KOPT-K1 (cell line): ENCODE data around the gene FXYD2.

ENCODE experiments used
- H3K27ac ChIP-seq: fragments of 200-600 bp; sonication (generic); 2 replicates; pipeline ENCODE4 v1.5.1; 2016; ENCODE audit warnings: antibody characterized with exemption, mild to moderate bottlenecking, low read depth, low read length; ENCODE audit not compliant: poor library complexity, severe bottlenecking
- H3K36me3 ChIP-seq: fragments of 200-600 bp; sonication (generic); 2 replicates; pipeline ENCODE4 v1.5.1; 2017; ENCODE audit warnings: antibody characterized with exemption, mild to moderate bottlenecking, low read length, moderate library complexity; ENCODE audit not compliant: insufficient read depth
- H3K9me3 ChIP-seq: fragments of 200-600 bp; sonication (generic); 2 replicates; pipeline ENCODE4 v1.5.1; 2017; ENCODE audit warnings: antibody characterized with exemption, low read length, mild to moderate bottlenecking; ENCODE audit not compliant: insufficient read depth, poor library complexity, severe bottlenecking

Gene FXYD2

GRCh38 chr11:117832511-117832910 lies 8.0 kb upstream of the FXYD2 start:
- no peaks in the 10 kb centered on the region for H3K36me3 ChIP-seq
- peak overlapping the region; percentile 99 for H3K27ac ChIP-seq
- no peaks in the 10 kb centered on the region for H3K9me3 ChIP-seq

- Histone ChIP-seq H3K27ac (peak overlapping the region; percentile 99), H3K36me3 (no peaks in the 10 kb centered on the region), H3K9me3 (no peaks in the 10 kb centered on the region)
Measured at GRCh38 chr11:117831661-117832415, 7.3 kb upstream of the FXYD2 start.

GRCh38 chr11:117830674-117831351 lies 6.3 kb upstream of the FXYD2 start:
- peak overlapping the region; percentile 99 for H3K27ac ChIP-seq
- no peaks in the 10 kb centered on the region for H3K9me3 ChIP-seq
- H3K36me3 ChIP-seq = no peaks in the 10 kb centered on the region

GRCh38 chr11:117830072-117830471 lies 5.5 kb upstream of the FXYD2 start:
- Histone ChIP-seq H3K27ac (peak overlapping the region; percentile 99), H3K36me3 (no peaks in the 10 kb centered on the region), H3K9me3 (no peaks in the 10 kb centered on the region)

GRCh38 chr11:117829369-117829725 lies 4.8 kb upstream of the FXYD2 start:
- no peaks in the 10 kb centered on the region for H3K36me3 ChIP-seq
- peak overlapping the region; percentile 99 for H3K27ac ChIP-seq

GRCh38 chr11:117828611-117829368 lies 4.2 kb upstream of the FXYD2 start:
- Histone ChIP-seq H3K27ac (peak overlapping the region; percentile 99), H3K36me3 (no peaks in the 10 kb centered on the region), H3K9me3 (no peaks in the 10 kb centered on the region)

More at GRCh38 chr11:117829369-117829725, 4.8 kb upstream of the FXYD2 start:
- no peaks in the 10 kb centered on the region for H3K9me3 ChIP-seq

GRCh38 chr11:117827521-117828511 lies 3.3 kb upstream of the FXYD2 start:
- H3K36me3 ChIP-seq = peaks cover 1% of the 10 kb centered on the region; the same call in 1 of the 2 replicates
- H3K9me3 ChIP-seq = no peaks in the 10 kb centered on the region
- peak overlapping the region; percentile 99 for H3K27ac ChIP-seq

GRCh38 chr11:117826832-117827231 lies 2.3 kb upstream of the FXYD2 start:
- H3K36me3 ChIP-seq = peaks cover 11% of the 10 kb centered on the region; the same call in 1 of the 2 replicates
- H3K27ac ChIP-seq = peak overlapping the region; percentile 99
- H3K9me3 ChIP-seq = no peaks in the 10 kb centered on the region

- Histone ChIP-seq H3K27ac (peak overlapping the region; percentile 99), H3K9me3 (no peaks in the 10 kb centered on the region), H3K36me3 (peaks cover 17% of the 10 kb centered on the region)
Measured at GRCh38 chr11:117826190-117826570, 1.6 kb upstream of the FXYD2 start.

- H3K9me3 ChIP-seq = no peaks in the 10 kb centered on the region
- peaks cover 19% of the 10 kb centered on the region for H3K36me3 ChIP-seq
- H3K27ac ChIP-seq = peak overlapping the region; percentile 99
Measured at GRCh38 chr11:117825538-117826189, 1.1 kb upstream of the FXYD2 start.

- H3K36me3 ChIP-seq = peaks cover 36% of the 10 kb centered on the region
- H3K27ac ChIP-seq = peak overlapping the region; percentile 99
- H3K9me3 ChIP-seq = no peaks in the 10 kb centered on the region
Measured at GRCh38 chr11:117823946-117824420, 561 bp downstream of the FXYD2 start.

- Histone ChIP-seq H3K9me3 (no peaks in the 10 kb centered on the region), H3K36me3 (peaks cover 41% of the 10 kb centered on the region), H3K27ac (peak overlapping the region; percentile 99)
Measured at GRCh38 chr11:117823294-117823945, 1.1 kb downstream of the FXYD2 start.
